Measurements from ENCODE around the gene RPL13.

The RPL13 gene

GRCh38 chr16:89607937-89608740 lies 47.7 kb downstream of the RPL13 start:
- TF ChIP-seq, protein P1, sequence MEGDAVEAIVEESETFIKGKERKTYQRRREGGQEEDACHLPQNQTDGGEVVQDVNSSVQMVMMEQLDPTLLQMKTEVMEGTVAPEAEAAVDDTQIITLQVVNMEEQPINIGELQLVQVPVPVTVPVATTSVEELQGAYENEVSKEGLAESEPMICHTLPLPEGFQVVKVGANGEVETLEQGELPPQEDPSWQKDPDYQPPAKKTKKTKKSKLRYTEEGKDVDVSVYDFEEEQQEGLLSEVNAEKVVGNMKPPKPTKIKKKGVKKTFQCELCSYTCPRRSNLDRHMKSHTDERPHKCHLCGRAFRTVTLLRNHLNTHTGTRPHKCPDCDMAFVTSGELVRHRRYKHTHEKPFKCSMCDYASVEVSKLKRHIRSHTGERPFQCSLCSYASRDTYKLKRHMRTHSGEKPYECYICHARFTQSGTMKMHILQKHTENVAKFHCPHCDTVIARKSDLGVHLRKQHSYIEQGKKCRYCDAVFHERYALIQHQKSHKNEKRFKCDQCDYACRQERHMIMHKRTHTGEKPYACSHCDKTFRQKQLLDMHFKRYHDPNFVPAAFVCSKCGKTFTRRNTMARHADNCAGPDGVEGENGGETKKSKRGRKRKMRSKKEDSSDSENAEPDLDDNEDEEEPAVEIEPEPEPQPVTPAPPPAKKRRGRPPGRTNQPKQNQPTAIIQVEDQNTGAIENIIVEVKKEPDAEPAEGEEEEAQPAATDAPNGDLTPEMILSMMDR (IDR thresholded peaks at IDR 0.05; ENCODE audit: borderline replicate concordance, insufficient read depth, low read depth, low read length): no peak
- H3K4me3 ChIP-seq (ENCODE audit: low read depth, low read length): no peak overlapping the region

DNA sequence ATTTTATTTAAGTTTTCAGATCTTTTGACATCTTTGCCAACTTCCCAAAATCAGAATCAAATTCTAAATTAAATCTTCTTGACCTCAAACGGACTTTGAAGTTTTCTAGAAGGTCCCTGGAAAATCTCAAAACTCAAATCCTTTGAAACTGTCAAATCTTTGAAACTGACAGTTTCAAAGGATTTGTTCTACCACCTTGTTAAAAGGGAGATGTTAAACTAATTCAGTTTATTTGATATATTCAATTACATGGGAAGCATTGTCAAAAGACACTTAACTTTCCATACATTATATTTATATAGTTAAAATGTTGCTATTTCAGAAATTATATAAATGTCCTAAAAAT lies 49.6 kb downstream of the RPL13 start:
- H3K4me3 ChIP-seq (ENCODE audit: low read depth, low read length): no peak overlapping the region
- TF ChIP-seq, protein P1 (IDR thresholded peaks at IDR 0.05; ENCODE audit: borderline replicate concordance, insufficient read depth, low read depth, low read length): no peak

GRCh38 chr16:89612415-89613166 lies 52.1 kb downstream of the RPL13 start:
- no peak overlapping the region for H3K4me3 ChIP-seq (ENCODE audit: low read depth, low read length)
- TF ChIP-seq, protein P1 (IDR thresholded peaks at IDR 0.05; ENCODE audit: borderline replicate concordance, insufficient read depth, low read depth, low read length): no peak

- H3K4me3 ChIP-seq (ENCODE audit: low read depth, low read length): no peak within 1 kb of the TSS
- TF ChIP-seq, protein P1 (IDR thresholded peaks at IDR 0.05; ENCODE audit: borderline replicate concordance, insufficient read depth, low read depth, low read length): no peak
These were observed 52.9 kb downstream of the RPL13 start, which contains the start of gene DPEP1 for GRCh38 chr16:89613231-89613953. TSS of gene DPEP1 (plus strand) at chr16:89613642. CDS start at chr16:89630411, 16,769 bp downstream.

- TF ChIP-seq, protein P1 (IDR thresholded peaks at IDR 0.05; ENCODE audit: borderline replicate concordance, insufficient read depth, low read depth, low read length): no peak
These were observed 53.5 kb downstream of the RPL13 start for GRCh38 chr16:89613954-89614459.

More at GRCh38 chr16:89613954-89614459, 53.5 kb downstream of the RPL13 start:
- H3K4me3 ChIP-seq (ENCODE audit: low read depth, low read length): no peak overlapping the region

Data from GM12875 (cell line).